SH-SY5Y (cell line): ENCODE measurements around the gene APC.

Experiments
- GATA2 ChIP-seq: IDR thresholded peaks from 2 replicates; pipeline ENCODE4 v1.6.1; 2011; ENCODE audit warnings: mild to moderate bottlenecking, low read depth, low read length
- GATA3 ChIP-seq: IDR thresholded peaks from 2 replicates; pipeline ENCODE4 v1.6.1; 2011; ENCODE audit warnings: low read depth, mild to moderate bottlenecking, low read length, moderate library complexity

APC gene

GRCh38 chr5:112848116-112848811 is 110.6 kb downstream of the APC start:
- TF ChIP-seq GATA3: no peak
- no peak for TF ChIP-seq GATA2

- TF ChIP-seq GATA2 (no peak), GATA3 (no peak)
Observed at GRCh38 chr5:112849912-112850311, 112.2 kb downstream of the APC start.

- TF ChIP-seq GATA2: no peak
- TF ChIP-seq GATA3: no peak
Observed at GRCh38 chr5:112854651-112855050, 117.0 kb downstream of the APC start.

- TF ChIP-seq GATA3 (no peak), GATA2 (no peak)
Observed at GRCh38 chr5:112857866-112858265, 120.2 kb downstream of the APC start.

- TF ChIP-seq GATA3: no peak
- TF ChIP-seq GATA2: no peak
Observed at GRCh38 chr5:112860929-112861637, 123.4 kb downstream of the APC start, which contains the start of gene SRP19. Gene SRP19, plus strand, starts transcription at chr5:112861287. Its CDS starts 90 bp downstream, at chr5:112861377.

- TF ChIP-seq GATA3 (no peak), GATA2 (no peak)
Observed at GRCh38 chr5:112861638-112861985, 123.9 kb downstream of the APC start.

GRCh38 chr5:112862085-112862484 is 124.4 kb downstream of the APC start:
- TF ChIP-seq GATA2 (no peak), GATA3 (no peak)

GRCh38 chr5:112863549-112863948 is 125.9 kb downstream of the APC start:
- TF ChIP-seq GATA3: no peak
- no peak for TF ChIP-seq GATA2

- TF ChIP-seq GATA2 (no peak), GATA3 (no peak)
Observed at GRCh38 chr5:112865128-112865527, 127.4 kb downstream of the APC start.

- TF ChIP-seq GATA3: no peak
- TF ChIP-seq GATA2: no peak
Observed at GRCh38 chr5:112866739-112867138, 129.1 kb downstream of the APC start.

- TF ChIP-seq GATA3: no peak
- TF ChIP-seq GATA2: no peak
Observed at GRCh38 chr5:112867411-112867810, 129.7 kb downstream of the APC start.

- TF ChIP-seq GATA2 (no peak), GATA3 (no peak)
Observed at GRCh38 chr5:112869948-112870347, 132.3 kb downstream of the APC start.

- no peak for TF ChIP-seq GATA3
- TF ChIP-seq GATA2: no peak
Observed at GRCh38 chr5:112870966-112871365, 133.3 kb downstream of the APC start.

GRCh38 chr5:112876362-112876761 is 138.7 kb downstream of the APC start:
- TF ChIP-seq GATA3: no peak
- no peak for TF ChIP-seq GATA2

GRCh38 chr5:112878101-112878500 is 140.4 kb downstream of the APC start:
- TF ChIP-seq GATA3 (no peak), GATA2 (no peak)

GRCh38 chr5:112878760-112879159 is 141.1 kb downstream of the APC start:
- TF ChIP-seq GATA2 (no peak), GATA3 (no peak)

- TF ChIP-seq GATA3: no peak
- TF ChIP-seq GATA2: no peak
Observed at GRCh38 chr5:112880219-112880964, 142.7 kb downstream of the APC start.
